ENCODE data around the gene MACROD1.

The MACROD1 gene, protein sequence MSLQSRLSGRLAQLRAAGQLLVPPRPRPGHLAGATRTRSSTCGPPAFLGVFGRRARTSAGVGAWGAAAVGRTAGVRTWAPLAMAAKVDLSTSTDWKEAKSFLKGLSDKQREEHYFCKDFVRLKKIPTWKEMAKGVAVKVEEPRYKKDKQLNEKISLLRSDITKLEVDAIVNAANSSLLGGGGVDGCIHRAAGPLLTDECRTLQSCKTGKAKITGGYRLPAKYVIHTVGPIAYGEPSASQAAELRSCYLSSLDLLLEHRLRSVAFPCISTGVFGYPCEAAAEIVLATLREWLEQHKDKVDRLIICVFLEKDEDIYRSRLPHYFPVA

DNA sequence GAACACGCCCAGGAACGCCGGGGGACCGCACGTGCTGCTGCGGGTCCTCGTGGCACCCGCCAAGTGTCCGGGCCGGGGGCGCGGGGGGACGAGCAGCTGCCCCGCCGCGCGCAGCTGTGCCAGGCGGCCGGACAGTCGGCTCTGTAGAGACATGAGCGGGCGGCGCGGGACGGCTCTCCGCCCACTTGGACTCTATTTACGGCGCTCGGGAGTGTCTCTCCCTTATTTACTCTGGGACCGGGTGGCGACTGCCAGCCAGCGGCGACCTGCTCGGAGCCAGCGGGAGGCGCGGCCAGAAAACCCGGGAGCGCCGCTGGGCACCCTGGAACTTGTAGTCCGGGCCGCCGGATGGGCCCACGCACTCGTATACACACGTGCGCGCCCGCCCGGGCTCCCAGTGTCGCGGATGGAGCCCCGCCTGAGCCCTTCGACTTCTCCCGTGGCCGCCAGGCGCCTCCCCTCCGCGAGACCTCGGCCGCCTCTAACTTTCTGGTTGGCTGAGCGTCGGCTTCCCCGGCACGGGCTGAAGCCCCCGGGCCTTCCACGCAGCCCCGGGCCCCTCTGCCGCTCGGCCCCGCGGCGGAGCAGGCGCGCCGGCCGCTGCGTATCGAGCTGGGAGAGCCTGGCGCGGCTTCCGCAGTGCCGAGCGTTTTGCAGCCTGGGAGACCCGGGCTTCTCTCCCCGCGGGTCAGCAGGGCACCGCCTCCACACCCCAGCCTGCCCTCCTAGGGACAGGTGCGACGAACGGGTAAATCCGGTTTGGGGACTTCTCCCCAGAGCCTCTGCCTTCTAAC, at the start of gene MACROD1:
Gene MACROD1 (minus strand): TSS at position 272 of the 794 bp plus-strand sequence. CDS start 119 bp downstream, at position 153.
- DNase-seq, result peak; percentile 44

DNA sequence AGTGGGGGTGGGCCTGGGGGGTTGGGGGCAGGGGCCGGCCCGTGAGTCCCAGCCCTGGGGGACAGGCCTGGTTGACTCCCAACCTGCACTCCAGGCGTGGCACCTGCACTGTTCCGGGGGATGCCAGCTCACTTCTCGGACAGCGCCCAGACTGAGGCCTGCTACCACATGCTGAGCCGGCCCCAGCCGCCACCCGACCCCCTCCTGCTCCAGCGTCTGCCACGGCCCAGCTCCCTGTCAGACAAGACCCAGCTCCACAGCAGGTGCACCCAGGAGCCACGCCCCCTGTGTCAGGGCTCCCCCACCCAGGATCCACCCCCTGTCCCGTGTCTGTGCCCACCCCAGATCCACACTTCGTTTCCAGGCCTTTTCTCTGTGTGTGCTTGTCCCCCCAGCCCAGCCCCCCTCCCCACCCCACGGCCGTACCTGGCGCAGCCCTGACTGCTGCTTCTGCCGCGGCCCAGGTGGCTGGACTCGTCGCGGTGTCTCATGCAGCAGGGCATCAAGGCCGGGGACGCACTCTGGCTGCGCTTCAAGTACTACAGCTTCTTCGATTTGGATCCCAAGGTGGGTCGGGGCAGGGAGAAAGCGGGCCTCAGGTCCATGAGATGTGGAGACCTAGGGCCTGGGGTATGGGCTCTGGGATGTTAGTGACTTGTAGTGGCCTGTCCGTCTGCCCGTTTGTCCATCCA, 45.4 kb upstream of the MACROD1 start:
- DNase-seq, result no peak

DNA sequence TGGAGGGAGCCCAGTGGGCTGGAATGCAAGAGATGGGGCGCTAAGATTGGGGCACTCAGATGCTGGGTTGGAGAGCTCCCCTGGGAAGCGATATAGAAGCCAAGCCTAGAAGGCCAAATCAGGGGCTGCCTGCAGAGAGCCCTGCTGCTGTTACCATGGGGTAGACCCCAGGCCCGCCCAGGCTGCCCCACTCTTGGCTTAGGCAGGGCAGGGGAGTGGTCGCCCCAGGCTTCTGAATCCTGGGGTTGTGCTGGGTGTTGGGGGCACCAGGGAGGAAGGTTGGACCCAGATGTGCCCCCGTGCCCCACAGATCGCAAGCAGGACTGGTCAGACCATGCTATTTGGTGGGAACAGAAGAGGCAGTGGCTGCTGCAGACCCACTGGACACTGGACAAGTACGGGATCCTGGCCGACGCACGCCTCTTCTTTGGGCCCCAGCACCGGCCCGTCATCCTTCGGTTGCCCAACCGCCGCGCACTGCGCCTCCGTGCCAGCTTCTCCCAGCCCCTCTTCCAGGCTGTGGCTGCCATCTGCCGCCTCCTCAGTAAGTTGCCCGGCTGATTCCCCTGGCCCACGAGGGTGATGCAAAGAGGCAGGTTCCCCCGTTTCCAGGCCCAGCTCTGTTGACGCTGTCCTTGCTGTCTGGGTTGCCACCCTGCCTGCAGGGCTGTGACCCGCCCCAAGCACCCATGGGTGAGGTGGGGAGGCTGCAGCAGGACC, 44.5 kb upstream of the MACROD1 start:
- peak; percentile 52 for DNase-seq

DNA sequence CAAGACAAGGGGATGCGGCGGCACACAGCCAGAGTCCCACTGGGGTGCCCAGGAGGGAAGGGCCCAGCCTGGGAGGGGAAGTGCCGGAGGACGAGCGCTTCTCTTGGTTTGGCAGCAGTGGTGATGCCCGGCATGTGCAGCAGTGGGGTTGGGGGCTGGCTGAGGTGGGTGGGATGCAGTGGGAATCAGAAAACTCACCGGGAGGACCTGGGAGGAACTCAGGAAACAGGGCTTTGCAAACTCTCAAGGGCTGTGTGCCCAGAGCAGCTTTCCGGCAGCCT, 43.6 kb upstream of the MACROD1 start:
- no peak for DNase-seq

DNA sequence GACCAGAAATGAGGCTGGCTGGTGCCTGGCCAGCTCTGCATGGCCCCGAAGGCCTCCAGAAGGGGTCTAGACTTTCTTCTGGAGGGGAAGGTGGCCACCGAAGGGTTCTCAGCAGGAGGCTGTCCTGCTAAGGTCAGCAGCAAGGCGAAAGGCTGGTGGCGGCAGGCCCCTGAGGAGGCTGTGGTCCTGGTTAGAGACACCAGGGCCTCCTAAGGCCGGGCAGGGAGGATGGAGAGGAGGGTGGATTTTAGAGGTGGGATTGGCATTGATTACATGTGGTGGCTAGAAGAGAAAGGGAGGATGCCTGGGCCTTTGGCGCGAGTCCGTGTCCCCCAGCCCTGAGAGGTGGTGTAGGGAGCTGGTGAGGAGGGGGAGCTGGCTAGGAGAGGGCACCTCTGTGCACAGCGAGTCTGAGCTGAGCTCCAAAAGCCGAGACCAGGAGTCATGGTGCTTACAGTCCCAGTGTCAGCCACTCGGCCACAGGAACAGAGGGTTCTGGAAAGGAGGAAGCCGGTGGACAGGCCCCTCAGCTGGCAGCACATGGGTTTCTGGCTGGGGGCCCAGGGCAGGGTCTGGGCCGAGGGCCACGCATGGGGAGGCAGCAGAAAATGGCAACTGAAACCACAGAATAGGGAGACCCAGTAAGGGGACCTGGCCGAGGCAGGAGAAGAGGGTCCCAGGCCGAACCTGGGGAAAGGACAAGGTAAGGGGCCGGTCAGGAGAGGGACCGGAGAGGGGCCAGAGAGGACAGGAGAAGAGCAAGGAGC, 43.1 kb upstream of the MACROD1 start:
- no peak for DNase-seq

DNA sequence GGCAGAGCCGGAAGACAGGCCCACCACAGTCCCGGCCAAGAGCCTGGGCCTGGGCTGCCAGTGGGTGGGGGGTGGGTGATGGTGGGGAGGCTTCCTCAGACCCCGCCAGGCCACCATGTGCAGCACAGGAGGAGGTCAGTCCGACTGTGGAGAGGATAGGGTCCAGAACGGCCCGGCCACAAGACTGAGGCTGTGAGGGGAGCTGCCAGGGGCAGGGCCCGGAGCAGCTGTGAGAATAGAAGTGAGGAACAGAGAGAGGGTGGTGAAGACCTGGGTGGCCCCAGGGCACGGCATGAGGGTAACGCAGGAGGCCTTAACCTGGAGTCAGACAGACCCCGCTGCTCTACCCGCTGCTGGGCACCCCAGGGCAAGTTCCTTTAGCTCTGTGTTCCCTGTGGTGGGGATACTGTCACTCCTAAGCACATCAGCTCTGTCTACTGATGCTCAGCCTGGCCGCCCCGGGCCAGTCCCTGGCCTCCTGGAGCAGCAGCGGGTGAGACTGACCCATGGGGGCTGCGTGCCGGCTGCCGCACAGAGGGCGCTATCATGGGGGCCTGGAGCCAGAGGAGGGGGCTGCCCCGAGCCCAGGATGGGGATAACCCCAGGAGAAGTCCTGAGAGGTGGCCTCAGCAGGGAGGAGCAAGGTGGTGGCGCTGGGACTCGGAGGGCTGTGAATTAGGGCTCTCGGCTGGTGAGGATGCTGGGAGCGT, 42.3 kb upstream of the MACROD1 start:
- DNase-seq, result no peak

DNA sequence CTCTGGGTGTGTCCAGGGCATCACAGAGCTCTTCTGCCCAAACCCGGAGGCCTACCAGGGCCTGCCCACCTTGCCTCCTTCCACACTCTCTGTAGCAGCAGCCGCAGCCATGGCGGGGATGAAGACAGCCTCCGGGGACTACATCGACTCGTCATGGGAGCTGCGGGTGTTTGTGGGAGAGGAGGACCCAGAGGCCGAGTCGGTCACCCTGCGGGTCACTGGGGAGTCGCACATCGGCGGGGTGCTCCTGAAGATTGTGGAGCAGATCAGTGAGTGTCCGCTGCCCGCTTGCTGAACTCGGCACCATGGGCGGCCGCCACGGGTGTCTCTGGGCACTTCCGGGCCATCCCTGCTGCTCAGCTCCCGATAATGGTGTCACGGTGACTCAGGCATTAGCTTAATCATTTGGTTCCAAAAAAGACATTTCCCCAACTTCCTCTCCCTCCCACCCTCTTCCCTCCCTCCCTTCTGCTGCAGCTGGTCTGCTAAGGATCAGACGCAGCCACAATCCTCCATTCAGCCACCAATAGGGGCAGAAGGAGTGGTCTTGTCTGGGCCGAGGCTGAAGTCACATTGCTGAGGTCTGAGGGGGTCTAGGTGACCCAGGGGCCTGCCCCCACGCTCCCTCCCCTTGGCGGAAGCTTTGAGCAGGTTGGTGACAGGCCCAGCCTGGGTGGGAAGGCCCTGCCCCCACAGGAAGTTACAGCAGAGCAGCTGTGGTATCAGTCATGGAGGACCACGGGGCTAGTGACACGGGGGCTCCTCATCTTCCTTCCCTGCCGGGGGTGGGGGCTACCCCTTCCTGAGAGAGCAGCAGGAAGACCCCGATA, 41.6 kb upstream of the MACROD1 start:
- no peak for DNase-seq

DNA sequence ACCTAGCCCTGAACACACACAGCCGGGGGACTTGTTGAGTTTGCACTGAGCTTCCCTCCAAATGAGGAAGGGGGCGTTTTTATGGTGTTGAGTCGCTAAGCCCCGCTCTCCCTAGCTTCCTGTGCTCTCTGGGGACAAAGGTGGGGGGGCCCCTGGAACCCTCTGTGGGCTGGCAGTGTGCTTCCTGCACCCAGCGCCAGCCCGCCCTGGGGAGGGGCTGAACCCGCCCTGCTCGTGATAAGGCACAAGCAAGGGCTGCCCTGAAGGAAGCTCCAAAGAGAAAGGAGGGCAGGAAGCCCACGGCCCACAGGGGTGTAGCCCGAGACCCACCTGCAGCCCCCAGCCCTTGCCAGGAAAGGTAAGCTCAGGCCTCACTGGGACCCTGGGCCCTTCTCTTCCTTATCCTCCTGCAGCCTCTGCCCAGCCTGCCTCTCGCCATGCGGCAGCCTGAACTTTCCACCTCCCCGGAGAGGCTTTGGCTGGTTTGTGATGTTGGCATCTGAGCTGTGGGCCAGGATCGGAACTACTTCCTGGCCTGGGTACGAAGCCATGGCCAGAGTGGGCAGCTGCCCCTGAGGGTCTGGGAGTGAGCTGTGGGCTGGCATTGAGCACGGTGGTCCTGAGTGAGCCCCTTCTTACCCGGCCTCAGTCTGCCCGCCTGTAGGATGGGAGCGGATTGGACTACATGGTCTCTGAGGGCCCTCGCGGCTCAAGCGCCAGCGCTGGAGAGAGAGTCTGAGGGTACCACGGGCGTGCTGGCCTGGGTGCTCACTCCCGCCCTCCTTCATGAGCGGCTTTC, 40.7 kb upstream of the MACROD1 start, which contains the start of gene FERMT3:
Gene FERMT3 (plus strand): TSS at position 265 of the 799 bp plus-strand sequence. CDS start 644 bp downstream, outside the sequence.
- no peak for DNase-seq

DNA sequence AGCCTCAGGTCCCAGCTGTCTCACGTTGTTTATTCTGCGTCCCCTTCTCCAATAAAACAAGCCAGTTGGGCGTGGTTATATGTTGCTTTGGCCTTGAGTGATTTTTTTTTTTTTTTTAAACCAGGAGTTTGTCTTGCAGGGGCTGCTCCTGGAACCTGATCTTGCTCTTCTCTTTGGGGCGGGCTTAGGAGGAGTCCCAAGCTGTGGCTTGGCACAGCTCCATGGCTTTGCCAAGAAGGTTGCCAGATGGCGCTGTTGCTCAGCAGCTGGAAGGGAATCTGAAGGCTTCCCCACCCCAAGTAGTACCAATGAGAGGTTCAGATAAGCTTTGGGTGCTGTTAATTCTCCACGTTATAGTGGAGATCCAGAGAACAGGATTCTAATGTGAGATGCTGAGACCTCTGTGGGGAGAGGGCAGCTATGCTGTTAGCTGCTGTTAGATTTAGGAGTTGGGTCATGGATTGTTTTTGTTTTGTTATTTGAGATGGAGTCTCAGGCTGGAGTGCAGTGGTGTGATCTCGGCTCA, 38.6 kb upstream of the MACROD1 start:
- DNase-seq, result peak; percentile 75

DNA sequence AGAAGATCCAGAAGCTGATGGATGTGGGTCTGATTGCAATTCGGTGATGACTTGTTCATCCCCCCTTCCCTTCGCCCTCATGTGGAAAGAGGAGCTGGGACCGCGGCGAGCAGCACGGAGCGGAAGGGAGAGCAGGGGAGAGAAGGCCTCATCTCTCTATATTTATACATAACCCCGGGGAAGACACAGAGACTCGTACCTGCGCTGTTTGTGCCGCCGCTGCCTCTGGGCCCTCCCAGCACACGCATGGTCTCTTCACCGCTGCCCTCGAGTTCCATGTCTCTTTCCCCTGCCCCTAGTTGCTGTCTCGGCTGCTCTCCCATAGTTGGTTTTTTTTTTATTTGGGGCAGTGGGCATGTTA, 38.1 kb upstream of the MACROD1 start:
- no peak for DNase-seq

DNA sequence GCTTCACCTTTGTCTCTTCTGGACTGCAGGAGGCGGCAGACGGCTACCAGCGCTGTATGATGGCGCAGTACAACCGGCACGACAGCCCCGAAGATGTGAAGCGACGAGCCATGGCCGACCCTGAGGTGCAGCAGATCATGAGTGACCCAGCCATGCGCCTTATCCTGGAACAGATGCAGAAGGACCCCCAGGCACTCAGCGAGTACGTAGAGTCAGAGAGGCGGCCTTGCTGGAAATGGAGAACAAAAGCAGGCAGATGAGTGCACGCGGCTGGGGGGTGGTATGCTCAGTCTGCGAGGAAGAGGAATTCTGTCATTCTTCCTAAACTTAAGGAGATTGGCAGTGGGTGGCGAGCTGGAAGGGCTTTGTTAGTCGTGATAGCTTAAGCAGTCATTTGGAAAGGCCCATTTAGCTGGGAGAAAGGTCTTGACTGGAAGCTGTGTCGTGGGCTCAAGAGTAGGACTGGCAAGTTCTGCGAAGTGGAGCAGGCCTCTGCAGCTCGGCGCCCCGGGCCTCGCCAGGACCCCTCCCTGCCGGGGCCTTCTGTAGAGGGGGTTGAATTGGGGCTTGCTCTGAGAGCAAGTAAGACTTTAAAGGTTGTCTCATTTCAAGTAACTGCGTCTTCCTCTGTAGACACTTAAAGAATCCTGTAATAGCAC, 37.6 kb upstream of the MACROD1 start:
- DNase-seq, result no peak

DNA sequence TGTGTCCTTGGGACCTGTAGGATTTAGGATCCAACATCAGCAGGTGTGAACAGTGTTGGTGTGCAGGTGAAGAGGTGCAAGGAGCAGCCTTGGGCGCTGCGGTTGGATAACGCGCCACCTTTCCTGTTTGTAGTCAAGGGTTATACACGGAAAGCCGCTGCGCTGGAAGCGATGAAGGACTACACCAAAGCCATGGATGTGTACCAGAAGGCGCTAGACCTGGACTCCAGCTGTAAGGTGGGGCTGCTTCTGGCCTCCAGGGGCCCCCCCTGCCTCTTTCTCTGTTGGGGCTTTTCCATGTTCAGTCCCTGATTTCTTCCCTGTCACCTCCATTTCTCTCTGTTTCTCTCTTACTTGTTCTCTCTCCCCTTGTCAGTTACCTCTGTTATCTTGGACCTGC, 37.1 kb upstream of the MACROD1 start:
- DNase-seq, result no peak

DNA sequence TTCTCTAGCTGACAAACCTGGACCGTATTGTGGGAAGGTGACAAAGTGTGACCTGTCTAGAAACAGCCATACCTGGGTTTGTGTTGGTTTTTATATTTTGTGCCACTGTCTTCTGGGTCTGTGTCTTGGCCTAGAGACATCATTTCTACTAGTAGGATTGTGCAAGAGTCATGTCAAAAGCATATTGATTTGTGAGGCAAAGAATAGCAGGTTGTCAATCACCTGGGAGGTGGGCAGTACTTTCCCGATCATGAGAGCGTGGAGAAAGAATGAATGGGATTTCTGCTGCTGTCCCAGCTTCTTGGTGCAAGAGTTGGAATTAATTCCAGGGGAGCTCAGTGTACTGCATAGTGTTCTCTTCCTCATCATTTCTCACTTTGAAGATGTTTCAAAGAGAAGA, 35.6 kb upstream of the MACROD1 start:
- DNase-seq, result no peak

DNA sequence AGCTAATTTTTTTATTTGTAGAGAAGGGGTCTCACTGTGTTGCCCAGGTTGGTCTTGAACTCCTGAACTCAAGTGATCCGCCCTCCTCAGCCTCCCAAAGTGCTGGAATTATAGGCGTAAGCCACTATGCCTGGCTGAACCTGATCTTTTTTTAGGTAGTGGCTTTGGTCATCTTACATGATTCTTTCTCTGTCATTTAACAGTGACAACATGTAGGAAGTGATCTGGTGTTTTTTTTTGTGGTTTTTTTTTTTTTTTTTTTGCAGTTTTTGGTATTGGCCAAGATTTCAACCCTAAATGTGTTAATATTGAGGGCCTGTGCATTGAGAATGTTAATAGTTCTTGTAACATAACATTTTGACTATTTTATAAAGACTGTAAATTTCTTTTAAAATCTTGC, 32.6 kb upstream of the MACROD1 start:
- no peak for DNase-seq

DNA sequence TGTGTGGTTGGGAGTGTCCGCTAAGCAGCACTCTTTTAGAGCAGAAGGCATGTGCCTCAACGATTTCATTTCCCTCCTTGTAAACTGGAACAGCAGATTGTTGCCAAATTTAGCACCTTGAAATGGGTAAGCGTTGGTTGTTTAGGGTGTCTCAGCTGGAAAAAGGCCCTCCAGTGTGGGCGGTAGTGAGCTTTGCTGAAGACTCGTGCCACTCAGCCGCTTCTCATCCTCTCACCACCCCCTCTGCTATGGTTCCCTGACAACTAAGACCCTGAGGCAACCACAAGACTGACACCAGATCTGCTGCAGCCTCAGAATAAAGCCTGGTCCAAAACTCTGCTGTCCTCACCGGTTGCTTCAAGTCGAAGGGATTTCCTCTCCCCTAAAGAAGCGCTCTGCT, 30.7 kb upstream of the MACROD1 start:
- DNase-seq, result no peak

DNA sequence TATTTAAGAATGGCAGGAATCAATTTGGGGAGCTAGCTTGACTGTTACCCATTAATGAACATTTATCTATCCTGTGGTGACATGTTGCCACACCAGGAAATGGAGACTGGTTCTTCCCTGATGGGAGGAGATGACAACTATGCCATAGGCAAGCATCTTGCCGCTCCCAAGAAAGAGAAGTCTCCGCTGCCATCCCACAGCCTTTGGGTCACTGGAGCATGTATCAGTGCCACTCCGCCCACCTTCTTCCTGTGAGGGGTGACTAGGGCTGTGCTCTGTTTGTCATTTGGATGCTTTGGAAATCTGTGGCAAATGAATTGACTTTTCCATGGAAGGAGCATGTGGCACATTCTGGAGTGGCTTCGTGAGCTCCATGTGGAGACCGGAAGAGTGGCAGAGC, 26.5 kb upstream of the MACROD1 start:
- no peak for DNase-seq

DNA sequence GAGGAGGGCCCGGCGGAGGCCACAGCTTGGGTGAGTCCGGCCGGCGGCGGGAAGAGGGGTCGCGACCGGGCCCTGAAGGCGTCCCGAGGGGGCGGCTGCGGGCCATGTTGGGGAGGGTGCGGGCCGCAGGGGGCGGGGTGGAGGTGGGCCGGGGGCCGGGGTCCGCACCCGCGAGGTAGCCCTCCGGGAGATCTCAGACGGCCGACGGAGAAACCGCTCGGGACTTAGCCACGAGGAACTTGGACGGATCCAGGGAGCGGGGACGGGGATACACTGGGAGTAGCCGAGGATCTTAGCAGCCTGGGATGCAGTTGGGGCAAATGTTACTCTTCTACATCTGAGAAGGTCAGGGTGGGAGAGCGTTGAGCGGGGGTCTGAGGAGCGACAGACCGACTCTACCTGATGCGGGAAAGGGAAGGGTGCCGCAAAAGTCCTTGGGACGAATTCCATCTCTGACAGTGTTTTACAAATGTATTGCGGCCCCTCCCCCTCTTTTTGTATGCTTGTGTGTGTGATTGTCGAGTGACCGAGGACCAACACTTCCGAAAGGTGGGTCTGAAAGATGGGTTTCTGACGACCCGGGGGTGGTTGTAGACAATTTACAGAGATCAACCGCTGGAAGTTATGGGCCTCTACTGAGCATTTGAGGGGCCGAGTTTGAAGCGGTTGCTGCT, 20.7 kb upstream of the MACROD1 start:
- DNase-seq, result no peak

DNA sequence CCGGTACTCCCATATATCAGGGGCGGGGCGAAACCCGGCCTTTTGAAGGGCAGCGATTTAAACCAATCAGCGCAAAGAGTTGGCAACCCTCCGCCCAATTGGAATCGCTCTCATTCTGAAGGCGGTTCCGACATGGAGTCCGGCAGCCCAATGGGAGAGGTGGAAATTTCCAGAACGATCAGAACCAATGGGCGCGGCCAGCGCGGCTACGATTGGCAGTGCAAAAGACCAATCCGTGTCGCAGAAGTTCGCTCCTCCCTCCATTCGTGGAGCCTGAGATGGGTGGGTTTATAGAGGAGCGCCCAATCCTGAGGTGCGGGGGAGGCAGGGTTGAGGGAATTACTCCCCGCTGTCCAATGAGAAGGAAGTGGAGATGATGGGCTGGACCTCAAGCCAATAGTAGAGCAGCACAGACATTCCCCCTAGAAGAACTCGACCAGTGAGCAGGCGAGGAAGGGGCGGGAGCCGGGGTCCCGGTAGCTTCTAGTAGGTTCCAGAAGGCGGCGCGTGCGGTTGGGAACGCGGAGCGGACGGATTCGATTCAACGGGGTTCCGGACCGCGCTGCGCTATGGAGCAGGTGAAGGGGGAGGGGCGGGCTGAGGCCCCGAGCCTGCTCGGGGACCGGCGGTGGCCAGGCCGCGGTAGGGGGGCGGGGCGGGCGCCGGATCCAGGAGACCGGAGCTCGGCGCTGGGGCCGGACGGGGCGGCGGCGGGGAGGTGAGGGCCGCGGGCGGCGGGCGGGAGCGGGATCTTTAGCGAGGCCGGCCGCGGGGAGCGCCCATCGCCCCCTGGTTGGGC, 20.0 kb upstream of the MACROD1 start, which contains the start of gene STIP1:
Gene STIP1 (plus strand): TSS at position 479 of the 799 bp plus-strand sequence. CDS start 91 bp downstream, at position 570.
- peak; percentile 99 for DNase-seq
